Calu3 (cell line): ENCODE measurements around the gene MUC6. TPM values are rescaled to one million over a fixed set of nuclear protein-coding genes. Genes with fewer than 3 reads are reported as not detected.

Source experiments
- BruUV-seq: library from RNA; stranded (reverse); fragments of 400-500 nt; replicated peaks from 2 replicates; lab custom pipeline; 2021; lab: Mats Ljungman, UMichigan
- CTCF ChIA-PET: fragments of 300-600 bp; sonication (Branson Sonifier 250); formaldehyde crosslinking; loops from one replicate; lab custom pipeline; 2022; ENCODE audit warnings: antibody characterized with exemption; lab: Charles Lee
- DNase-seq: peaks from one replicate; pipeline ENCODE4 v3.0.0; 2022
- H3K27ac Mint-ChIP-seq: one replicate; pipeline ENCODE4 v1.8.0; 2022; ENCODE audit warnings: mixed read lengths; ENCODE audit not compliant: unreplicated experiment
- H3K27me3 Mint-ChIP-seq: one replicate; pipeline ENCODE4 v1.8.0; 2022; ENCODE audit warnings: mixed read lengths; ENCODE audit not compliant: unreplicated experiment
- H3K36me3 Mint-ChIP-seq: one replicate; pipeline ENCODE4 v1.8.0; 2022; ENCODE audit warnings: mild to moderate bottlenecking, moderate library complexity, mixed read lengths; ENCODE audit not compliant: insufficient read depth, unreplicated experiment
- H3K4me1 Mint-ChIP-seq: one replicate; pipeline ENCODE4 v1.8.0; 2022; ENCODE audit warnings: mild to moderate bottlenecking, low read depth, mixed read lengths; ENCODE audit not compliant: unreplicated experiment
- H3K4me3 Mint-ChIP-seq: one replicate; pipeline ENCODE4 v1.8.0; 2022; ENCODE audit warnings: mild to moderate bottlenecking, low read depth, moderate library complexity, mixed read lengths; ENCODE audit not compliant: unreplicated experiment
- H3K9me3 Mint-ChIP-seq: one replicate; pipeline ENCODE4 v1.8.0; 2022; ENCODE audit warnings: low read depth, mixed read lengths; ENCODE audit not compliant: unreplicated experiment
- CTCF ChIP-seq: fragments of 200-600 bp; IDR thresholded peaks from one replicate; pipeline ENCODE4 v1.8.0; 2022; ENCODE audit warnings: antibody characterized with exemption; ENCODE audit not compliant: unreplicated experiment
- intact Hi-C: fragments of 100-400 bp; cut with micrococcal nuclease; formaldehyde crosslinking; loops from one replicate; pipeline ENCODE4 v1.10.0; 2022; ENCODE audit not compliant: unreplicated experiment
- total RNA-seq: library from RNA; stranded (reverse); gene quantifications from 2 replicates; pipeline ENCODE4 v1.2.3, GENCODE V29; 2022

Gene MUC6
- total RNA-seq, 1 experiment from 2014 or later: 0.73 TPM

GRCh38 chr11:1042626-1043562 is 6.4 kb upstream of the MUC6 start:
- TF ChIP-seq CTCF: no peak
- H3K36me3 Mint-ChIP-seq: peaks cover 12% of the 10 kb centered on the region
- peaks cover 16% of the 10 kb centered on the region for H3K4me1 Mint-ChIP-seq
- no peak overlapping the region for H3K4me3 Mint-ChIP-seq
- DNase-seq: no peak
- H3K27ac Mint-ChIP-seq: no peak overlapping the region
- BruUV-seq: no TSS peak
- peaks cover 40% of the 10 kb centered on the region for H3K27me3 Mint-ChIP-seq
- peaks cover 4% of the 10 kb centered on the region for H3K9me3 Mint-ChIP-seq
- CTCF ChIA-PET: interaction anchor here (0.9 to 1.5 kb wide), 3 partner anchors 8 to 183 kb away, joined by 3 to 17 read pairs (median 5); no protein-coding TSS in a partner anchor
- intact Hi-C loops: loop anchor here (10.0 kb wide), 1 partner anchor 118 kb away; the partner anchor contains the start of gene AP2A2

DNA sequence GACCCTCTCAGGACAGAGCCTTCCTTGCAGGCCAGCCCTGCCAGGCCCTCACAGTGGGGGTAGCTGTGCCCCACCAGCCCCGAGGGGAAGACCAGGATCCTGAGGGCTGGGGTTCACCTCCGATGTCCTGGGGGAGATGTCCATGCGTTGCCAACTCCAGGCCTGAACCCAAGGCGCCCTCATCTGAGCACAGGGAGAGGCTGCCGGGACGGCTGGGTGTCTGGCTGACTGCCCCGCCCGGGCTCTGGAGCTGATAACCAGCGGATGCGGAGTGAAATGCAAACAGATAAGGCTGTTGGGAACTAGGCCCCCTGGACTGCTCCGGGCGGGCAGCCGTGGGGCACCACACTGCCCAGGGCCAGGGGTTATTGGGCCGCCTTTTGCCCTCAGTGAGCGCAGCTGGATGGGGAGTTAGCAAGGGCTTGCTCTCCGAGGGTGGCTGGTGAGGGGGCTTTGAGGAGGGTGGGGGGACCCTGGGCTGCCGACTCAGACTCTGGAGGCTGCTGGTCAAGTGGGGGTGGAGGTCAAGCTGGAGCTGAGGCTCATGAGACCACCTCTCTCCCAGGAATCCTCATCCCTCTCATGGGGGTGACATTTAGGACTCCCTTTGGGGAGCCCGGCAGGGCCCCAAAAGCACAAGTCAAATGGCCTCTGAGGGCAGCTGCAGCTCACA is 5.6 kb upstream of the MUC6 start:
- Mint-ChIP-seq H3K27ac (no peak overlapping the region), H3K9me3 (peaks cover 4% of the 10 kb centered on the region), H3K4me1 (peaks cover 16% of the 10 kb centered on the region), H3K4me3 (no peak overlapping the region), H3K27me3 (peaks cover 31% of the 10 kb centered on the region), H3K36me3 (peaks cover 12% of the 10 kb centered on the region)
- intact Hi-C loops: loop anchor here (10.0 kb wide), 1 partner anchor 117 kb away; the partner anchor contains the start of gene AP2A2
- no peak for TF ChIP-seq CTCF
- CTCF ChIA-PET: interaction anchor here (0.6 to 1.5 kb wide), 5 partner anchors 9 to 541 kb away, joined by 3 to 17 read pairs (median 5); no protein-coding TSS in a partner anchor
- BruUV-seq: no TSS peak
- DNase-seq: peak; percentile 70

- intact Hi-C loops: loop anchor here (10.0 kb wide), 1 partner anchor 117 kb away; the partner anchor contains the start of gene AP2A2
- Mint-ChIP-seq H3K27me3 (peaks cover 25% of the 10 kb centered on the region), H3K4me3 (no peak overlapping the region)
Observed at GRCh38 chr11:1041471-1041870, 5.0 kb upstream of the MUC6 start.

More at GRCh38 chr11:1041471-1041870, 5.0 kb upstream of the MUC6 start:
- TF ChIP-seq CTCF: no peak
- H3K36me3 Mint-ChIP-seq: peaks cover 12% of the 10 kb centered on the region
- H3K9me3 Mint-ChIP-seq: peaks cover 4% of the 10 kb centered on the region
- no TSS peak for BruUV-seq
- no peak for DNase-seq
- no peak overlapping the region for H3K27ac Mint-ChIP-seq
- peaks cover 16% of the 10 kb centered on the region for H3K4me1 Mint-ChIP-seq
- CTCF ChIA-PET: interaction anchor here (0.6 to 1.5 kb wide), 4 partner anchors 31 to 542 kb away, joined by 3 to 17 read pairs (median 4); no protein-coding TSS in a partner anchor
